HUES6 (cell line): Measurements from ENCODE around the gene GPAM.

Source experiments
- H3K27ac ChIP-seq: 2 replicates; pipeline ENCODE4 v1.7.0; 2013; ENCODE audit warnings: low read depth, mild to moderate bottlenecking, low read length, inconsistent platforms
- H3K27me3 ChIP-seq: 2 replicates; pipeline ENCODE4 v1.6.1; 2013; ENCODE audit warnings: low read length; ENCODE audit not compliant: control insufficient read depth, insufficient read depth
- H3K36me3 ChIP-seq: 2 replicates; pipeline ENCODE4 v1.6.1; 2013; ENCODE audit warnings: low read length; ENCODE audit not compliant: control insufficient read depth, insufficient read depth
- H3K4me1 ChIP-seq: 2 replicates; pipeline ENCODE4 v1.6.1; 2013; ENCODE audit warnings: low read length; ENCODE audit not compliant: control insufficient read depth, insufficient read depth
- H3K4me3 ChIP-seq: 2 replicates; pipeline ENCODE4 v1.5.1; 2013; ENCODE audit warnings: low read depth, low read length
- H3K9ac ChIP-seq: one replicate; pipeline ENCODE4 v1.6.1; 2013; ENCODE audit warnings: mild to moderate bottlenecking, low read length
- H3K9me3 ChIP-seq: 2 replicates; pipeline ENCODE4 v1.6.1; 2013; ENCODE audit warnings: low read depth, low read length; ENCODE audit not compliant: control insufficient read depth, insufficient read depth

GPAM gene

GRCh38 chr10:112214298-112214926 is 30.8 kb upstream of the GPAM start:
- no peaks in the 10 kb centered on the region for H3K27me3 ChIP-seq
- H3K4me3 ChIP-seq: no peak overlapping the region
- no peak overlapping the region for H3K27ac ChIP-seq
- H3K9ac ChIP-seq: no peak overlapping the region
- no peaks in the 10 kb centered on the region for H3K9me3 ChIP-seq
- no peaks in the 10 kb centered on the region for H3K36me3 ChIP-seq
- H3K4me1 ChIP-seq: no peaks in the 10 kb centered on the region; the same call in 1 of the 2 replicates

DNA sequence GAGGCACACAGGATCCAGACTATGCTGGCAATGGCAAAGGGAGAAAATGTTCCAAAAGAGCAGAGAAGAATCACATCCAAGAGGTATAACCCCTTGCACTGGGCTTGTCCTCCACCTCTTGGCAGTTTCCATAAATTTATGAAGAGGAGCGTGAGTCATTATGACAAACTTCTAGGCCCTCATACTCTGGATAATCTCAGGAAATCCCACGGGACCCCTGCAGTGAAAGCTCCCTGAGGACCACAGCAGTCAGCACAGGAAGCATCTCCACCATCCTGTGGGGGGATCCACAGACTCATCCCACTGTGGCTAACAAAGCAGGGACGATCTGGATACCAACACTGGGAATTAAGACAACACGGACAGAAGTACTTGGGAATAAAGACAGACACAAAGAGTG is 30.3 kb upstream of the GPAM start:
- H3K4me3 ChIP-seq: no peak overlapping the region
- no peaks in the 10 kb centered on the region; the same call in 1 of the 2 replicates for H3K4me1 ChIP-seq
- no peaks in the 10 kb centered on the region for H3K36me3 ChIP-seq
- no peak overlapping the region for H3K9ac ChIP-seq
- H3K9me3 ChIP-seq: no peaks in the 10 kb centered on the region
- H3K27me3 ChIP-seq: no peaks in the 10 kb centered on the region
- H3K27ac ChIP-seq: no peak overlapping the region

DNA sequence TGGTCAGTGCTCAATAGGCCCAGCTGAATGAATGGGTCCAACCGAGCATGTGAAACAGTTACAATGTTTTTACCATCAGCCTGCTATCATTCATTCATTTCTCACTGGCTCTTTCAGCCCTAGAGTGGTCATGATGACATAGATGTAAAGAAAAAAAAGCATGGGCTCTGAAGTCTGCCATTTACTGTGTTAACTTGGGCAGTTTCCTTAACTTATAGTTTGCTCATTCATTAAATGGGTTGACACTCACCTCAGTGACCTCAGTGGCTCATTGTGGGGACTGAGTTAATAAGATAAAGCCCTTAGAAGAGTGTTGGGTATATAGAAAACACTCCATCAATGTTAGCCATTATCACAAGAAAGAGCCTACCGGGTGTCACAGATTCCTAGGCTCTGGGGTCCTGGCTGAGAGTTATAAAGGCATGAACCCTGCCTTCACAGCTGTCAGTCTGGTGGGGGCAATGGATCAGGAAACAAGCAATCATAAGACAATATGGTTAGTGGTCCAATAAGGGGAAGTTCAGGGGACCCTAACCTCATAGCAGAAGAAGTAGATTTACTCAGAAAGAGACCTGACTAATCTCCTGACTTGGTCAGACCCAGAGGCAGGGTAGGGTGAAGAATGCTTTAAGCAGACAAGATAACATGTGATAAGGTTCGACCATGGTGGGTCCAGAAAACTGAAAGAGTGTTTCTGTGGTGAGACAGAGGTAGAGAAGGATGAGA is 29.7 kb upstream of the GPAM start:
- no peak overlapping the region for H3K4me3 ChIP-seq
- no peak overlapping the region for H3K9ac ChIP-seq
- H3K27ac ChIP-seq: no peak overlapping the region
- no peaks in the 10 kb centered on the region for H3K27me3 ChIP-seq
- no peaks in the 10 kb centered on the region; the same call in 1 of the 2 replicates for H3K4me1 ChIP-seq
- H3K36me3 ChIP-seq: no peaks in the 10 kb centered on the region
- no peaks in the 10 kb centered on the region for H3K9me3 ChIP-seq

- Histone ChIP-seq H3K9me3 (no peaks in the 10 kb centered on the region), H3K4me1 (no peaks in the 10 kb centered on the region; the same call in 1 of the 2 replicates), H3K9ac (no peak overlapping the region), H3K27me3 (no peaks in the 10 kb centered on the region), H3K27ac (no peak overlapping the region), H3K4me3 (no peak overlapping the region), H3K36me3 (no peaks in the 10 kb centered on the region)
These were observed 27.1 kb upstream of the GPAM start for GRCh38 chr10:112210666-112211065.

DNA sequence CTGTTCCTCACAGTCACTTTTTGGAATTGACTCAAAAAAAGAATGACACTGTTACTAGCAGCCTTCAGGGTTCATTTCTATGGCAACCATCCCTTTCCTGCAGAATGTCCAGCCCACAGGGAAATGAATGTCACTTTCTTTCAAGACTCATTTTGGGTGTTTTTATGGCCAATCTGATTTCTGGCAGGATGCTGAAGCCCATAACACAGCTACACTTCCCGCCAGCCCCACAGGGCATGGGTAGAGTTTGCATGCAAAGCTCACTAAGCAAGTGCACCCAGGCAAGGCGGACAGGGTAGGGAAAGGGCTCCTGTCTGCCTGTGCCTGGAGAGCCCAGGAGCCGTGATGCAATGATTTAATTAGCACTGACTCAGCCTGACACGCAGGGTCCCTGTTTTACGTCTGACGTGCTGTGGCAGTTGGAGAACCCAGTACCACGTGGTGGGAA is 26.1 kb upstream of the GPAM start:
- no peaks in the 10 kb centered on the region for H3K27me3 ChIP-seq
- H3K4me3 ChIP-seq: no peak overlapping the region
- no peaks in the 10 kb centered on the region; the same call in 1 of the 2 replicates for H3K4me1 ChIP-seq
- no peak overlapping the region for H3K27ac ChIP-seq
- no peaks in the 10 kb centered on the region for H3K36me3 ChIP-seq
- no peak overlapping the region for H3K9ac ChIP-seq
- no peaks in the 10 kb centered on the region for H3K9me3 ChIP-seq

DNA sequence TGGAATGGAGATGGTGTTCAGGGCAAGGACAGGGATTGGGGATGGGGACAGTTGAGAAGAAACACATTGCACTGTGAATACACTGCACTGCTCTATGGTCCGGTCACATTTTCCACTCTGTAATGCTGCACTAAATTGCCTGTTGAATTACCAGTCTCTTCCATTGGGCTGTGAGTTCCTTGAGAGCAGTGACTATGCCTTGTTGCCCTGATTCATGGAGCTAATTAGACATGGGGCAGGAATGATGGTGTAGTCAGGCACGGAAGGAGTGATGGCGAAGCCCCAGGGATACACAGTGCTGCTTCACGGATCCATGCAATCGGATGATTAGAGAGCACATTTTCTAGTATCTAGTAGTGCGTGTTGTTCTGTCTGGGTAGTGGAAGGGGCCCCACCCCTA is 25.4 kb upstream of the GPAM start:
- no peaks in the 10 kb centered on the region for H3K36me3 ChIP-seq
- no peak overlapping the region for H3K27ac ChIP-seq
- H3K9me3 ChIP-seq: no peaks in the 10 kb centered on the region
- H3K9ac ChIP-seq: no peak overlapping the region
- no peak overlapping the region for H3K4me3 ChIP-seq
- H3K4me1 ChIP-seq: no peaks in the 10 kb centered on the region
- H3K27me3 ChIP-seq: no peaks in the 10 kb centered on the region

DNA sequence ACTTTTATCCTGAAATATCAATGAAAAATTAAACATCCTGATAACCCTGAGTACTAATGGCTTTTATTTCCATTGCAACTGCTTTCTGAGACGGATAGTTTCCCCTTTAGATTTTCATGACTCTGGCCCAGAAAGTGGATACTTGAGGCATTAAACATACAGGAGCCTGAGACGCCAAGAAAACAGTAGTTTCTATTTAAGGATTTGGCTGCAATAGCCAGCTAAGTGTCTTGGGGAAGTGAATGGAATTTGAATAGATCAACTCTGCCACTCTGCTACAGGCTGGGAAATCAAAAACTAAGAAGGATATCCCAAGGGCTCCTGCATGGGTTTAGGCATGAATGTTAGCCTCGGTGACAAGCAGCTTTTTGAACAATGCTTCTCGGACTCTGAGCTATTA is 24.7 kb upstream of the GPAM start:
- no peaks in the 10 kb centered on the region for H3K4me1 ChIP-seq

DNA sequence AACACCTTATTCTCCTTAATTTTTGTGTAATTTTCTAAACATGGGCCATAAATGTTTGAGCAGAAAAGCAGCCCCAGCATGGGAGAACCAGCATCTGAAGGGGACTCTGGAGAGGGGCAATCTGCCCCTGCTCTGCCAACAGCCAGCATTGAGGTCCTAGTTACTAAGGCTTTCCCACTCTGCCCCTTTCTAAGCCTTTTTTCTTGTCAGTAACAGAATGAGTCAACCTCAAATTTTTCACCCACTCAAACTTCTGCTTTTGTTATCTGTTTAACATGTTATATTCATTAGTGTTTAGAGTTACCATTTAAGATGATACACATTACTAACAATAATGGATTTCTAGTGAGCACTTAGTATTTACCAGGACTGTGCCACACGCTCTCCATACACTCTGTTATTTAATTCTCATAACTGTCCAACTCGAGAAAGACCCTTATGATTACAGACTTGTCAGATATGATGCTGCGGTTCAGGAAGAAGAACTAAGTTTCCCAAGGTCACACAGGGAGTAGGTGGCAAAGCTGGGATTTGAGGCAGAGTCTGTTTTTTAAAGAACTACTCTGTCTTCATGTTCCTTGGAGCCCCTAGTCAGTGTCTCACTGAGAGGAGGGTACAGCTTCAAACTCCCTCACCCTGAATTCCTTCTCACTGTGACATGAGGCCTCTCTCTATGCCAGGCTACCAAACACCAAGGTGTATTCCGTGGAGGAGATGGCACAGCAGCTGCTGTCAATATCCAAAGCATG is 19.9 kb upstream of the GPAM start:
- H3K9ac ChIP-seq: no peak overlapping the region
- no peaks in the 10 kb centered on the region; the same call in 1 of the 2 replicates for H3K27me3 ChIP-seq
- H3K36me3 ChIP-seq: no peaks in the 10 kb centered on the region
- H3K4me1 ChIP-seq: no peaks in the 10 kb centered on the region
- H3K9me3 ChIP-seq: no peaks in the 10 kb centered on the region
- no peak overlapping the region for H3K4me3 ChIP-seq
- no peak overlapping the region for H3K27ac ChIP-seq

More for the DNA sequence above, 24.7 kb upstream of the GPAM start:
- no peak overlapping the region for H3K9ac ChIP-seq
- H3K27me3 ChIP-seq: no peaks in the 10 kb centered on the region
- no peak overlapping the region for H3K4me3 ChIP-seq
- H3K27ac ChIP-seq: no peak overlapping the region
- H3K36me3 ChIP-seq: no peaks in the 10 kb centered on the region
- H3K9me3 ChIP-seq: no peaks in the 10 kb centered on the region

GRCh38 chr10:112202561-112203241 is 19.1 kb upstream of the GPAM start:
- Histone ChIP-seq H3K36me3 (no peaks in the 10 kb centered on the region), H3K9me3 (no peaks in the 10 kb centered on the region), H3K4me1 (no peaks in the 10 kb centered on the region), H3K4me3 (no peak overlapping the region), H3K27me3 (no peaks in the 10 kb centered on the region; the same call in 1 of the 2 replicates), H3K27ac (no peak overlapping the region), H3K9ac (no peak overlapping the region)

- H3K36me3 ChIP-seq: no peaks in the 10 kb centered on the region
- H3K9ac ChIP-seq: no peak overlapping the region
- no peaks in the 10 kb centered on the region for H3K9me3 ChIP-seq
- H3K27me3 ChIP-seq: no peaks in the 10 kb centered on the region; the same call in 1 of the 2 replicates
- no peaks in the 10 kb centered on the region for H3K4me1 ChIP-seq
- no peak overlapping the region for H3K27ac ChIP-seq
- no peak overlapping the region for H3K4me3 ChIP-seq
These were observed 18.5 kb upstream of the GPAM start for GRCh38 chr10:112202076-112202475.
